Suprapubic skin (tissue), 4 donors: ENCODE measurements around the gene VAT1.

Experiments
- EP300 ChIP-seq: sonication (generic); formaldehyde crosslinking; IDR thresholded peaks from one replicate; pipeline ENCODE4 v1.6.1; 2017; ENCODE audit warnings: antibody characterized with exemption
- POLR2AphosphoS5 ChIP-seq, 3 donors: sonication (generic); formaldehyde crosslinking; IDR thresholded peaks; one replicate each; pipeline ENCODE4 v1.6.1; 2017; ENCODE audit warnings: antibody characterized with exemption in 3 of 3
- TF ChIP-seq, protein P1 (sequence below), 2 donors: fragments of 200-600 bp in 1 of 2; fragments of 450-650 bp in 1 of 2; sonication (generic) in 1 of 2; IDR thresholded peaks; one replicate each; pipeline ENCODE4 v1.5.1; 2016 to 2019; ENCODE audit warnings: antibody characterized with exemption in 2 of 2, mild to moderate bottlenecking in 1 of 2, moderate library complexity in 1 of 2

DNA sequence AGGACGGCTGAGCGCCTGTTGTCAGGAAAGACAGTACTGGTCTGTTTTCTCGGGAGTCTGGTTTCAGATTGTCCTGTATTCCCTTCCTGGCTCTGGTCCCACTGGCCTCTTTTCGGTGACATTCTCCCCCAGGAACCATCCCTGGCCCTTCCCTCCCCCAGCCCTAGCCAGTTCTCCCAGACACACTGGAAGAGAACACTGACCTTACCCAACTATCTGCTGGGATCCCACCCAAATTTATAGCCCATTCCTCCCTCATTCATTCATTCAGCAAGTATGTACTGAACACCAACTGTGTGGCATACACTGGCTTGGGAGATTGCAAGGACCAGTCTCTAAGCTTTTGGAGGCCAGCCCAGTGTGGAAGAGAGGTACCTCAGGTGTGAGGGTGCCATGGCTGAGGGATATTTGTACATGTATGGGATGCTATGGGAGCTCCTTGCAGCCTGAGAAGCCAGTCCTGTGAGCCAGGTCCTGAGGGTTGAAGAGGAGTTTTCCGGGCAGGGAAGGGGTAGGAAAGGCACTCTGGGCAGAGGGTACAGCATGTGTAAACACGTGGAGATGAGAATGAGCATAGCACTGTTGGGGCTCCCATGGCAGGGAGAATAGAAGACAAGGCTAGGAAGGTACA is 8.1 kb upstream of the VAT1 start:
- TF ChIP-seq, protein P1, sequence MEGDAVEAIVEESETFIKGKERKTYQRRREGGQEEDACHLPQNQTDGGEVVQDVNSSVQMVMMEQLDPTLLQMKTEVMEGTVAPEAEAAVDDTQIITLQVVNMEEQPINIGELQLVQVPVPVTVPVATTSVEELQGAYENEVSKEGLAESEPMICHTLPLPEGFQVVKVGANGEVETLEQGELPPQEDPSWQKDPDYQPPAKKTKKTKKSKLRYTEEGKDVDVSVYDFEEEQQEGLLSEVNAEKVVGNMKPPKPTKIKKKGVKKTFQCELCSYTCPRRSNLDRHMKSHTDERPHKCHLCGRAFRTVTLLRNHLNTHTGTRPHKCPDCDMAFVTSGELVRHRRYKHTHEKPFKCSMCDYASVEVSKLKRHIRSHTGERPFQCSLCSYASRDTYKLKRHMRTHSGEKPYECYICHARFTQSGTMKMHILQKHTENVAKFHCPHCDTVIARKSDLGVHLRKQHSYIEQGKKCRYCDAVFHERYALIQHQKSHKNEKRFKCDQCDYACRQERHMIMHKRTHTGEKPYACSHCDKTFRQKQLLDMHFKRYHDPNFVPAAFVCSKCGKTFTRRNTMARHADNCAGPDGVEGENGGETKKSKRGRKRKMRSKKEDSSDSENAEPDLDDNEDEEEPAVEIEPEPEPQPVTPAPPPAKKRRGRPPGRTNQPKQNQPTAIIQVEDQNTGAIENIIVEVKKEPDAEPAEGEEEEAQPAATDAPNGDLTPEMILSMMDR (IDR thresholded peaks at IDR 0.05): no peak
- TF ChIP-seq EP300 (no peak), POLR2AphosphoS5 (IDR thresholded peaks at IDR 0.05) (no peak)
